Mucosa of descending colon (tissue), 3 donors: ENCODE measurements around the gene CBY2. TPM values are rescaled to one million over a fixed set of nuclear protein-coding genes. Genes with fewer than 3 reads are reported as not detected.

Experiments
- ATAC-seq: fragments of 200-7000 bp; cut with Tn5 transposase; one replicate; pipeline ENCODE4 v1.9.1; 2020; ENCODE audit warnings: mild to moderate bottlenecking, moderate library complexity
- DNase-seq, 3 donors: peaks; one replicate each; pipeline ENCODE4 v3.0.0-alpha.2; 2020
- H3K36me3 ChIP-seq: fragments of 200-600 bp; one replicate; pipeline ENCODE4 v1.8.0; 2021; ENCODE audit warnings: low read depth, mild to moderate bottlenecking
- H3K4me1 ChIP-seq: fragments of 200-600 bp; one replicate; pipeline ENCODE4 v1.8.0; 2021; ENCODE audit warnings: low read depth, mild to moderate bottlenecking
- H3K4me3 ChIP-seq: fragments of 200-600 bp; one replicate; pipeline ENCODE4 v1.8.0; 2021; ENCODE audit warnings: mild to moderate bottlenecking
- H3K9me3 ChIP-seq: fragments of 200-600 bp; one replicate; pipeline ENCODE4 v1.8.0; 2021; ENCODE audit warnings: mild to moderate bottlenecking
- CTCF ChIP-seq: fragments of 200-600 bp; IDR thresholded peaks from one replicate; pipeline ENCODE4 v1.8.0; 2022; ENCODE audit warnings: antibody characterized with exemption, mild to moderate bottlenecking
- intact Hi-C, 2 donors: fragments of 100-400 bp; cut with DNase I in 1 of 2; cut with micrococcal nuclease in 1 of 2; formaldehyde crosslinking; loops; one replicate each; pipeline versions ENCODE4 v1.11.0 to v1.11.1; 2022; cut with DNase I, micrococcal nuclease
- total RNA-seq, 3 donors: library from RNA; stranded (reverse); fragmentation: NEBNext Ultra II Directional in 2 of 3; extraction: Animal tissue kit (Norgen Biotek cat#: 25700) in 2 of 3; gene quantifications; one replicate each; pipeline versions ENCODE4 v1.2.1 to v1.2.4, GENCODE V29; 2021 to 2023
- donor health status: DM: no; HTN: no; CAD: no; lungs with moderate emphysema.
- donor health status: DM: no; HTN: no; CAD: no.
- donor health status: DM: no; HTN: yes; CAD: no.

Gene CBY2
- total RNA-seq, 3 donors from 2014 or later, result not detected

DNA sequence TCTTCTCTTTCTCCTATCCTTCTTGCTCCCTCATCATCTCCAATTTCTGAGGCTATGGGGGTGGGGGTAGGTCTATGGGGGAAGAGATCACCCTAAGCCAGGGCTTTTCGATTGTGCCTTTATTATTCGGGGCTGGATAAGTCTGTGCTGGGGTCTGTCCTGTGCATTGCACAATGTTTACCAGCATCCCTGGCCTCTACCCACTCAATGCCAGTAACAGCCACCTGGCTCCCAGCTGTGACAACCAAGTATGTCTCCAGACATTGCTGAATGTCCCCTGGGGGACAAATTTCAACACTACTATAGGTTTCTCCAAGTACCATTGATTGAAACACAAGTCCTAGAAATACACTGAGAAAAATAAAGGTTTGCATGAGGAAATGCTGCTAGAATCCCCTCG, 13.2 kb downstream of the CBY2 start:
- ATAC-seq (no peak), DNase-seq (no peak)
- no peaks in the 10 kb centered on the region for H3K4me1 ChIP-seq
- TF ChIP-seq CTCF, result no peak
- H3K36me3 ChIP-seq, result no peaks in the 10 kb centered on the region
- no peak overlapping the region for H3K4me3 ChIP-seq
- intact Hi-C loops, result no loop called here
- H3K9me3 ChIP-seq, result no peaks in the 10 kb centered on the region

DNA sequence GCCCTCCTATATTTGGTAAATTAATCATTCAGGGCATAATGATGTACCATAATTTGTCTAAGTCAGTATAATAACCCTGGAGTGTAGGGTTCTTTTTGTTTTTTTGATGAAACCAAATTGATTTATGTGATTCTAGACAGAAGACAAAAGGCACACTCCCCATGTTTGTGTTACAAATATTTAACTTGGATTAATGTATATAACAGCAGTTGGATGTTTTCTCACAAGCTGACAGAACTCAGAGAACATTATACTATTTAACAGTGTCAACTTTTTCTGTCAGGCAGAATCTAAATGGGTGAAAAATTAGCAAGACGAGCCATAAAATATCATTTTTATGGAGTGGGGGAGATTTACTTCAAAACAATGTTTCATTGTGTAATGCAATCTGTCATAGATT, 15.2 kb downstream of the CBY2 start:
- DNase-seq (no peak), ATAC-seq (no peak)
- Histone ChIP-seq H3K36me3 (no peaks in the 10 kb centered on the region), H3K9me3 (no peaks in the 10 kb centered on the region), H3K4me1 (no peaks in the 10 kb centered on the region), H3K4me3 (no peak overlapping the region)
- TF ChIP-seq CTCF, result no peak
- intact Hi-C loops, result no loop called here

GRCh38 chr13:45718063-45718462, 15.9 kb downstream of the CBY2 start:
- ATAC-seq, result peak; percentile 24
- no peak for TF ChIP-seq CTCF
- Histone ChIP-seq H3K36me3 (no peaks in the 10 kb centered on the region), H3K4me3 (no peak overlapping the region), H3K9me3 (no peaks in the 10 kb centered on the region), H3K4me1 (no peaks in the 10 kb centered on the region)
- intact Hi-C loops, result no loop called here
- no peak for DNase-seq

DNA sequence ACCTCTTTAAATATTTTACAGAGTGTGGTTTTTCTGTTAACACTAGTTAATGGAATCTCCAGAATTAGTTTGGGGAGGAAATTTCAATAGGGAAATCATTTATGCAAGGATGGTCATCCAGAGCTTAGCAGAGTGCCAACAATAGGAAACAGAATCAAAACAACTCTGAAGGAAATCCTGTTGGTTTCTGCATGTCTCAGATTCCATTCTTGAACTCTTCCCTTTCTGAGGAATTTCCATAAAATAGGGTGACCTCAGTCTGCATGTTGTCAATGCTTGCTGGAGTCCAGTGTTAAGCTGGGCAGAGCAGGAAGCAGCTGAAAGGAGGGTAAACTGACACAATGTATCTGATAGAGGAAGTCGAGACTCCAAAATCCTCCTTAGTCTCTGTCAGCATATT, 16.9 kb downstream of the CBY2 start:
- ATAC-seq (no peak), DNase-seq (no peak)
- TF ChIP-seq CTCF, result no peak
- Histone ChIP-seq H3K36me3 (no peaks in the 10 kb centered on the region), H3K9me3 (no peaks in the 10 kb centered on the region), H3K4me3 (no peak overlapping the region), H3K4me1 (no peaks in the 10 kb centered on the region)
- intact Hi-C loops, result no loop called here

DNA sequence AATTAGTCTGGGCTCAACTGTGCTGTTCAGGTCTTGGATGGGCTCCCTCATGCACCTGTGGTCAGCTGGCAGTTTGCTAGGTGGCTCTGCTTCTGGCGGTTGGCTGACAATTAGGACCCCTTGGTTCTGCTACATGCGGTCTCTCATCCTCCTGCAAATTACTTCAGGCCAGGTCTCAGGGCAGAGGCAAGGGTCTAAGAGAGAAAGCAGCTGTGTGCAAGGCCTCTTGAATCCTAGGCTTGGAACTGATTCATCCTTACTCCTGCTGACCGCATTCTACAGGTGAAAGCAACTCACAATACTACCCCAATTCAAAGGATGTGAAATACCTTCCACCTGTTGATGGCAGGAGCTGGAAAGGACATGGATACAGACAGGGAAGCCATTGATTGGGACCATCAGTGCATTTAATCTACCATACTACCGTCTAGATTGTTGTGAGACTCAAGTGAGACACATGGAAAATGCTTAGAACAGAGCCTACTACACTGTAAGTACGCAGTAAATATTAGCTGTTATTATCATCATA, 19.1 kb downstream of the CBY2 start:
- intact Hi-C loops, result no loop called here
- H3K4me1 ChIP-seq, result no peaks in the 10 kb centered on the region
- no peaks in the 10 kb centered on the region for H3K36me3 ChIP-seq
- DNase-seq, result no peak
- no peak for ATAC-seq
- no peak overlapping the region for H3K4me3 ChIP-seq
- no peak for TF ChIP-seq CTCF
- no peaks in the 10 kb centered on the region for H3K9me3 ChIP-seq

GRCh38 chr13:45723798-45724197, 21.7 kb downstream of the CBY2 start:
- no peak for TF ChIP-seq CTCF
- intact Hi-C loops, result no loop called here
- no peak for ATAC-seq

More at GRCh38 chr13:45723798-45724197, 21.7 kb downstream of the CBY2 start:
- Histone ChIP-seq H3K4me3 (no peak overlapping the region), H3K36me3 (no peaks in the 10 kb centered on the region), H3K9me3 (no peaks in the 10 kb centered on the region), H3K4me1 (no peaks in the 10 kb centered on the region)
- no peak for DNase-seq
